Kidney glomerular epithelial cell (primary cell): ENCODE data around the gene SF1.

Experiments
- DNase-seq: peaks from one replicate; lab custom pipeline; 2025; lab: John Stamatoyannopoulos, UW

The SF1 gene

GRCh38 chr11:64759722-64760719 is 18.3 kb downstream of the SF1 start, which contains the start of gene PYGM:
PYGM (minus strand) TSS chr11:64759974; CDS start chr11:64759898, 76 bp downstream.
- no peak for DNase-seq

- no peak for DNase-seq
These were observed 19.1 kb downstream of the SF1 start for GRCh38 chr11:64759131-64759721.

- no peak for DNase-seq
These were observed 19.8 kb downstream of the SF1 start for GRCh38 chr11:64758330-64759079.

- DNase-seq, result no peak
These were observed 20.6 kb downstream of the SF1 start for GRCh38 chr11:64757549-64758329.

- no peak for DNase-seq
These were observed 22.5 kb downstream of the SF1 start for GRCh38 chr11:64755681-64756361.

GRCh38 chr11:64754919-64755662 is 23.3 kb downstream of the SF1 start:
- no peak for DNase-seq

GRCh38 chr11:64754124-64754918 is 24.0 kb downstream of the SF1 start:
- DNase-seq, result no peak

- no peak for DNase-seq
These were observed 24.8 kb downstream of the SF1 start for GRCh38 chr11:64753380-64754123.

GRCh38 chr11:64753019-64753379 is 25.3 kb downstream of the SF1 start:
- no peak for DNase-seq

GRCh38 chr11:64752175-64752970 is 26.0 kb downstream of the SF1 start:
- no peak for DNase-seq

- no peak for DNase-seq
These were observed 26.8 kb downstream of the SF1 start for GRCh38 chr11:64751580-64751979.

GRCh38 chr11:64751136-64751535 is 27.2 kb downstream of the SF1 start:
- no peak for DNase-seq

- no peak for DNase-seq
These were observed 27.8 kb downstream of the SF1 start for GRCh38 chr11:64750361-64751054.

- no peak for DNase-seq
These were observed 30.2 kb downstream of the SF1 start for GRCh38 chr11:64747961-64748665.

- DNase-seq, result no peak
These were observed 31.9 kb downstream of the SF1 start for GRCh38 chr11:64746486-64746885.

- DNase-seq, result no peak
These were observed 32.6 kb downstream of the SF1 start for GRCh38 chr11:64745521-64746328.
